SK-N-SH (cell line): ENCODE measurements around the gene ADCY1. TPM values are rescaled to one million over a fixed set of nuclear protein-coding genes. Genes with fewer than 3 reads are reported as not detected.

Experiments
- CTCF ChIA-PET: fragments of 300-600, 350-600 bp; formaldehyde crosslinking; extraction: SDS; loops from one replicate; lab custom pipeline; 2021; lab: Yijun Ruan, JAX
- POLR2A ChIA-PET: fragments of 350-600 bp; sonication (Branson Sonifier 250); formaldehyde crosslinking; extraction: SDS; loops from one replicate; lab custom pipeline; 2020; ENCODE audit warnings: antibody characterized with exemption, inconsistent platforms; lab: Yijun Ruan, JAX
- DNase-seq: peaks from one replicate; pipeline ENCODE4 v3.0.0; 2012
- H2AFZ ChIP-seq: fragments of 200-600 bp; sonication (generic); 2 replicates; pipeline ENCODE4 v1.8.1; 2016; ENCODE audit warnings: antibody characterized with exemption, mild to moderate bottlenecking, low read depth
- H3F3A ChIP-seq: fragments of 200-600 bp; sonication (generic); replicated peaks from 2 replicates; pipeline ENCODE3; 2016; ENCODE audit warnings: antibody characterized with exemption, mild to moderate bottlenecking; ENCODE audit not compliant: insufficient read depth
- H3K27ac ChIP-seq, 2 experiments: fragments of 200-500 bp in 1 of 2; fragments of 200-600 bp in 1 of 2; sonication (Bioruptor generic) in 1 of 2; sonication (generic), shearing (Covaris generic) in 1 of 2; 2 replicates each; pipeline versions ENCODE4 v1.5.1 to v1.6.1; 2014 to 2016; ENCODE audit warnings: low read depth in 2 of 2, inconsistent platforms in 1 of 2, low read length in 1 of 2, mild to moderate bottlenecking in 1 of 2, mixed read lengths in 1 of 2
- H3K27me3 ChIP-seq: fragments of 200-600 bp; sonication (generic), shearing (Covaris generic); 2 replicates; pipeline ENCODE4 v1.6.1; 2016; ENCODE audit warnings: mixed run types; ENCODE audit not compliant: insufficient read depth
- H3K36me3 ChIP-seq, 2 experiments: fragments of 200-500 bp in 1 of 2; fragments of 200-600 bp in 1 of 2; sonication (Bioruptor generic) in 1 of 2; sonication (generic) in 1 of 2; replicated peaks in 1 of 2; 2 replicates each; pipeline versions ENCODE3 to v1.5.1; 2014 to 2016; ENCODE audit warnings: low read length in 1 of 2, mild to moderate bottlenecking in 1 of 2; ENCODE audit not compliant: insufficient read depth in 2 of 2, control insufficient read depth in 1 of 2
- H3K4me1 ChIP-seq, 2 experiments: fragments of 200-500 bp in 1 of 2; fragments of 200-600 bp in 1 of 2; sonication (Bioruptor generic) in 1 of 2; sonication (generic), shearing (Covaris generic) in 1 of 2; 2 replicates each; pipeline versions ENCODE4 v1.5.1 to v1.6.1; 2014 to 2016; ENCODE audit warnings: low read depth in 1 of 2, low read length in 1 of 2, mixed run types in 1 of 2; ENCODE audit not compliant: insufficient read depth in 2 of 2, control insufficient read depth in 1 of 2
- H3K4me2 ChIP-seq: fragments of 200-600 bp; sonication (generic), shearing (Covaris generic); 2 replicates; pipeline ENCODE4 v1.6.1; 2017; ENCODE audit warnings: mixed run types
- H3K4me3 ChIP-seq, 2 experiments: fragments of 200-500 bp in 1 of 2; fragments of 200-600 bp in 1 of 2; sonication (Bioruptor generic) in 1 of 2; sonication (generic), shearing (Covaris generic) in 1 of 2; 2 replicates each; pipeline versions ENCODE4 v1.5.1 to v1.8.1; 2014 to 2016; ENCODE audit warnings: low read depth in 2 of 2, inconsistent platforms in 1 of 2, low read length in 1 of 2, mild to moderate bottlenecking in 1 of 2, mixed read lengths in 1 of 2, moderate library complexity in 1 of 2
- H3K79me2 ChIP-seq: fragments of 200-600 bp; sonication (generic); 2 replicates; pipeline ENCODE4 v1.8.1; 2017; ENCODE audit warnings: mild to moderate bottlenecking; ENCODE audit not compliant: insufficient read depth
- H3K9ac ChIP-seq: fragments of 200-600 bp; sonication (generic); 2 replicates; pipeline ENCODE4 v1.6.1; 2017; ENCODE audit warnings: mixed run types
- H3K9me2 ChIP-seq: fragments of 200-600 bp; sonication (generic); 2 replicates; pipeline ENCODE4 v1.6.1; 2017; ENCODE audit warnings: mixed run types
- H3K9me3 ChIP-seq: fragments of 200-600 bp; sonication (generic); 2 replicates; pipeline ENCODE4 v1.6.1; 2017; ENCODE audit warnings: mixed run types, mild to moderate bottlenecking, moderate library complexity
- H4K20me1 ChIP-seq: fragments of 200-600 bp; sonication (generic); 2 replicates; pipeline ENCODE4 v1.6.1; 2017; ENCODE audit warnings: mild to moderate bottlenecking, mixed run types; ENCODE audit not compliant: insufficient read depth
- CHD2 ChIP-seq: fragments of 150-350 bp; IDR thresholded peaks from 2 replicates; pipeline ENCODE4 v1.6.1; 2018; ENCODE audit warnings: low read length; ENCODE audit not compliant: partially characterized antibody
- CTCF ChIP-seq: fragments of 200-600 bp; sonication (generic); IDR thresholded peaks from 2 replicates; pipeline ENCODE4 v1.6.1; 2017; ENCODE audit warnings: antibody characterized with exemption, mild to moderate bottlenecking, moderate library complexity
- FOSL2 ChIP-seq: IDR thresholded peaks from 2 replicates; pipeline ENCODE4 v1.4.0; 2012; ENCODE audit warnings: low read depth, mild to moderate bottlenecking, moderate library complexity, borderline replicate concordance
- FOXJ3 ChIP-seq: sonication (generic); formaldehyde crosslinking; IDR thresholded peaks from 2 replicates; pipeline ENCODE4 v1.5.1; 2020; ENCODE audit warnings: mild to moderate bottlenecking, missing genetic modification reagents
- FOXM1 ChIP-seq: IDR thresholded peaks from 2 replicates; pipeline ENCODE4 v1.4.0; 2012; ENCODE audit warnings: low read depth, mild to moderate bottlenecking
- GATA2 ChIP-seq: sonication (generic); formaldehyde crosslinking; IDR thresholded peaks from 2 replicates; pipeline ENCODE4 v1.5.0; 2020; ENCODE audit warnings: mild to moderate bottlenecking, missing genetic modification reagents
- IRF3 ChIP-seq: fragments of 150-350 bp; IDR thresholded peaks from 2 replicates; pipeline ENCODE4 v1.6.1; 2016; ENCODE audit warnings: mild to moderate bottlenecking, low read depth, low read length
- JUND ChIP-seq: IDR thresholded peaks from 2 replicates; pipeline ENCODE4 v1.4.0; 2012
- MEF2A ChIP-seq: IDR thresholded peaks from 2 replicates; pipeline ENCODE4 v1.4.0; 2012; ENCODE audit warnings: low read depth, borderline replicate concordance
- MXI1 ChIP-seq: IDR thresholded peaks from 2 replicates; pipeline ENCODE4 v1.6.1; 2012; ENCODE audit warnings: mild to moderate bottlenecking, low read depth, low read length, improper control_type of control experiment
- NFIC ChIP-seq: IDR thresholded peaks from 2 replicates; pipeline ENCODE4 v1.4.0; 2012; ENCODE audit warnings: borderline replicate concordance
- POLR2AphosphoS5 ChIP-seq: IDR thresholded peaks from 2 replicates; pipeline ENCODE4 v1.6.1; 2012; ENCODE audit warnings: low read depth, low read length
- RAD21 ChIP-seq: IDR thresholded peaks from 2 replicates; pipeline ENCODE4 v1.6.1; 2012; ENCODE audit warnings: mild to moderate bottlenecking, low read length
- RXRA ChIP-seq: IDR thresholded peaks from 2 replicates; pipeline ENCODE4 v1.4.0; 2012; ENCODE audit warnings: low read depth, mild to moderate bottlenecking, borderline replicate concordance
- SIN3A ChIP-seq: IDR thresholded peaks from 2 replicates; pipeline ENCODE4 v1.6.1; 2012; ENCODE audit warnings: low read depth, mild to moderate bottlenecking, low read length, moderate library complexity, borderline replicate concordance
- SMC3 ChIP-seq: IDR thresholded peaks from 2 replicates; pipeline ENCODE4 v1.6.1; 2012; ENCODE audit warnings: low read depth, low read length, improper control_type of control experiment
- TAF1 ChIP-seq: IDR thresholded peaks from 2 replicates; pipeline ENCODE4 v1.6.1; 2012; ENCODE audit warnings: low read depth, mild to moderate bottlenecking, low read length, moderate library complexity, borderline replicate concordance
- USF1 ChIP-seq: IDR thresholded peaks from 2 replicates; pipeline ENCODE4 v1.4.0; 2012; ENCODE audit warnings: low read depth, borderline replicate concordance
- USF2 ChIP-seq: fragments of 150-350 bp; IDR thresholded peaks from 2 replicates; pipeline ENCODE4 v1.6.1; 2017; ENCODE audit warnings: antibody characterized with exemption, low read length, low read depth, borderline replicate concordance
- YY1 ChIP-seq: IDR thresholded peaks from 2 replicates; pipeline ENCODE4 v1.4.0; 2012; ENCODE audit warnings: low read depth, mild to moderate bottlenecking
- ZBTB33 ChIP-seq: IDR thresholded peaks from 2 replicates; pipeline ENCODE4 v1.4.0; 2012; ENCODE audit warnings: low read depth, borderline replicate concordance
- WGBS: methylation state at CpG from one replicate; pipeline ENCODE4 v1.1.6; 2017; ENCODE audit warnings: low lambda C conversion rate; 5-methylcytosine and 5-hydroxymethylcytosine counted together
- polyA plus RNA-seq, 3 experiments: library from polyadenylated mRNA; depleted of rRNA; stranded (reverse); fragments of >200 nt; gene quantifications; 2 replicates each; pipeline ENCODE4 v1.2.3, GENCODE V29; 2012

The ADCY1 gene
- polyA plus RNA-seq, 1 of the 3 experiments (the other 2 are of a cell fraction) = 0.16 TPM

GRCh38 chr7:45623740-45624391 is 49.7 kb downstream of the ADCY1 start:
- Histone ChIP-seq H3K4me2 (no peak overlapping the region), H3K79me2 (no peaks in the 10 kb centered on the region), H3F3A (no peaks in the 10 kb centered on the region), H3K4me3 (no peak overlapping the region), H3K27me3 (no peaks in the 10 kb centered on the region), H4K20me1 (no peaks in the 10 kb centered on the region), H3K9me3 (no peaks in the 10 kb centered on the region), H3K27ac (no peak overlapping the region), H3K9me2 (no peaks in the 10 kb centered on the region), H3K9ac (no peak overlapping the region), H3K4me1 (no peaks in the 10 kb centered on the region; a peak in 1 of 4 replicates), H3K36me3 (no peaks in the 10 kb centered on the region), H2AFZ (no peak overlapping the region)
- no peak for DNase-seq
- ChIA-PET POLR2A (no interaction called here), CTCF (no interaction called here)
- 20% methylated on average over 9 of the region's 9 CpGs for WGBS
- TF ChIP-seq USF2 (no peak), RXRA (no peak), MEF2A (no peak), GATA2 (no peak)

- POLR2A ChIA-PET = no interaction called here
- CTCF ChIA-PET = interaction anchor here (1.0 kb wide), 1 partner anchor 16 kb away, joined by 3 read pairs; no protein-coding TSS in a partner anchor
- no peak overlapping the region for H2AFZ ChIP-seq
- H4K20me1 ChIP-seq = no peaks in the 10 kb centered on the region
- no peak for DNase-seq
- H3K4me2 ChIP-seq = no peak overlapping the region
- H3F3A ChIP-seq = no peaks in the 10 kb centered on the region
- H3K27ac ChIP-seq = no peak overlapping the region
- no peak overlapping the region for H3K9ac ChIP-seq
- H3K9me2 ChIP-seq = no peaks in the 10 kb centered on the region
- no peaks in the 10 kb centered on the region; a peak in 1 of 4 replicates for H3K4me1 ChIP-seq
- no peaks in the 10 kb centered on the region for H3K79me2 ChIP-seq
- H3K9me3 ChIP-seq = no peaks in the 10 kb centered on the region
- no peak overlapping the region for H3K4me3 ChIP-seq
- no peaks in the 10 kb centered on the region for H3K36me3 ChIP-seq
- no peaks in the 10 kb centered on the region for H3K27me3 ChIP-seq
- no peak for TF ChIP-seq JUND
- TF ChIP-seq FOXM1 = no peak
- no peak for TF ChIP-seq FOXJ3 (CRISPR knock-in tag)
- TF ChIP-seq ZBTB33 = no peak
- TF ChIP-seq FOSL2 = no peak
- no peak for TF ChIP-seq SMC3
- no peak for TF ChIP-seq POLR2AphosphoS5
- TF ChIP-seq IRF3 = no peak
- TF ChIP-seq CTCF = no peak
- TF ChIP-seq USF2 = no peak
- TF ChIP-seq SIN3A = no peak
- TF ChIP-seq USF1 = no peak
- TF ChIP-seq CHD2 = no peak
- TF ChIP-seq MXI1 = no peak
- no peak for TF ChIP-seq RAD21
- TF ChIP-seq NFIC = no peak
- no peak for TF ChIP-seq GATA2
- TF ChIP-seq TAF1 = no peak
- TF ChIP-seq YY1 = no peak
These were observed 50.2 kb downstream of the ADCY1 start for GRCh38 chr7:45624392-45624760.
